CD4-positive, alpha-beta T cell treated with Interleukin-1 beta for 1 hour (primary cell): Measurements from ENCODE around the gene CA7.
"Not testable (repeated sequence)": the region's sequence is repeated elsewhere in the genome, so short reads cannot be mapped to it uniquely, and the experiment has no call there.

Experiments
- DNase-seq, 2 donors: peaks; one replicate each; pipeline ENCODE4 v3.0.0-alpha.2; 2020 to 2022

CA7 gene

GRCh38 chr16:66847533-66848067 is 3.4 kb downstream of the CA7 start:
- no peak for DNase-seq

GRCh38 chr16:66848172-66848571 is 4.0 kb downstream of the CA7 start:
- no peak for DNase-seq

GRCh38 chr16:66849021-66849420 is 4.8 kb downstream of the CA7 start:
- DNase-seq: no peak

DNA sequence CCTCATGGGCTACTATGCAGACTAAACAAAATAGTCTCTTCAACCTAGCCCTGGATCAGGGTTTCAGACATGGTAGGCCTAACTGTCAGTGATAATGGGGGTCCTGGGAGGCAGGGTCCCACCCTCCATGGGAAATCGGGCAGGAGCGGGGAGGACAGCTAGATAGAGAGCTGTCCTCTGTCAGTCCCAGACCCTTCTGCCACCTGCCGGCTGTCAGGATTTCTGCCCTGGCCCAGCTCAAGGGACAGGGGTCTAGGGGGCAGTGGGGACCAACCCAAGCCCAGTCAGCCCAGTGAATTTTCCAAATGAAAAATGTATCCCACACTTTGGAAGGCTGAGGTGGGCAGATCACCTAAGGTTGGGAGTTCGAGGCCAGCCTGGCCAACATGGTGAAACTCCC is 5.3 kb downstream of the CA7 start:
- DNase-seq: no peak

DNA sequence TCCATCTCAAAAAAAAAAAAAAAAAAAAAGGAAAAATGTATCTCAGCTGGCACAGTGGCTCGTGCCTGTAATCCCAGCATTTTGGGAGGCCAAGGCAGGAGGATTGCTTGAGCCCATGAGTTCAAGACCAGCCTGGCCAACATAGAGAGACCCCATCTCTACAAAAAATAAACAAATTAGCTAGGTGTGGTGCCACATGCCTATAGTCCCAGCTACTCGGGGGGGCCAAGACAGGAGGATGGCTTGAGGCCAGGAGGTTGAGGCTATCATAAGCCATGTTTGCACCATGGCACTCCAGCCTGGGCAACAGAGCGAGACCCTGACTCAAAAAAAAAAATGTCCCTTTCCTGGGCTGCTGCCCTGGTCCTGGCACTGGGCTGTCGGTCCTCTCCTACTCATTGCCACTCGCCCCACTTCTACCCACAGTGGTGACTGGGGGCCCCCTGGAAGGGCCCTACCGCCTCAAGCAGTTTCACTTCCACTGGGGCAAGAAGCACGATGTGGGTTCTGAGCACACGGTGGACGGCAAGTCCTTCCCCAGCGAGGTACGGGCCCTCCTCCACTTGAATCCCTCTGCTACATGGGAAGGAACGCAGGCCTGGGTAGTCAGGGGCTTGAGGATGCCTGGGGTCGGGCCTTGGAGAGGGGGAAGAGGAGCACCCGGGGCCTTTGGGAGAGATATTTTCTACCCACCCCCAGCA is 6.1 kb downstream of the CA7 start:
- DNase-seq: no peak

DNA sequence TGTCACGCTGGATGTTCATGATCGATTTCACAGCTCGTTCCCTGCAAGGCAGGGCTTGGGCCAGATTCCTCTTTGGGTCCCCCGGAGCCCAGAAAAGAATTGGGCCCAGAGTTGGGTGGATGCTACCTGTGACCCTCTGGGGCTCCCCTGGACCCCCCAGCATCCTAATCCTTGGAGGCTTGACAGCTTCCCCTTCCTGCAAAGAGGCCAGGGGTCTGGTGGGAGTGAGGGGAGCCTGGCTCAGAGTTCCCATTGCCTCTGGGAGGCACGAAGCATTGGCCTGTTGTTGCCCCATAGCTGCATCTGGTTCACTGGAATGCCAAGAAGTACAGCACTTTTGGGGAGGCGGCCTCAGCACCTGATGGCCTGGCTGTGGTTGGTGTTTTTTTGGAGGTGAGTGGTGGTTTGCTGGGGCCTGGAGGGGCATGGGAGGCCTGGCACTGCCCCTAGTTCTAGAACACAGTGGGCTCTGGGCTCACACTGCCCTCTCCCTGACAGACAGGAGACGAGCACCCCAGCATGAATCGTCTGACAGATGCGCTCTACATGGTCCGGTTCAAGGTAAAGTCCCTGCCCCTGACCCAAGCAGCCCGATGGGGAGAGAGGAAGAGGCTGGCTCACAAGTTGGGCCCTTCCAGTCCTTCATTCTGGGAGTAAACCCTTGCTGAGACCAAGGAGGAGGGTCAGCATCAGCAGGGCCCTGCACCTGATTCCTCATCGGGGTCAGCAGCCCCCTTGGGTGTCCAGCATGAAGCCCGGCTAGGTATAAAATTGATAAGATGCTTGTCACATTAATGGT is 7.2 kb downstream of the CA7 start:
- DNase-seq: no peak

DNA sequence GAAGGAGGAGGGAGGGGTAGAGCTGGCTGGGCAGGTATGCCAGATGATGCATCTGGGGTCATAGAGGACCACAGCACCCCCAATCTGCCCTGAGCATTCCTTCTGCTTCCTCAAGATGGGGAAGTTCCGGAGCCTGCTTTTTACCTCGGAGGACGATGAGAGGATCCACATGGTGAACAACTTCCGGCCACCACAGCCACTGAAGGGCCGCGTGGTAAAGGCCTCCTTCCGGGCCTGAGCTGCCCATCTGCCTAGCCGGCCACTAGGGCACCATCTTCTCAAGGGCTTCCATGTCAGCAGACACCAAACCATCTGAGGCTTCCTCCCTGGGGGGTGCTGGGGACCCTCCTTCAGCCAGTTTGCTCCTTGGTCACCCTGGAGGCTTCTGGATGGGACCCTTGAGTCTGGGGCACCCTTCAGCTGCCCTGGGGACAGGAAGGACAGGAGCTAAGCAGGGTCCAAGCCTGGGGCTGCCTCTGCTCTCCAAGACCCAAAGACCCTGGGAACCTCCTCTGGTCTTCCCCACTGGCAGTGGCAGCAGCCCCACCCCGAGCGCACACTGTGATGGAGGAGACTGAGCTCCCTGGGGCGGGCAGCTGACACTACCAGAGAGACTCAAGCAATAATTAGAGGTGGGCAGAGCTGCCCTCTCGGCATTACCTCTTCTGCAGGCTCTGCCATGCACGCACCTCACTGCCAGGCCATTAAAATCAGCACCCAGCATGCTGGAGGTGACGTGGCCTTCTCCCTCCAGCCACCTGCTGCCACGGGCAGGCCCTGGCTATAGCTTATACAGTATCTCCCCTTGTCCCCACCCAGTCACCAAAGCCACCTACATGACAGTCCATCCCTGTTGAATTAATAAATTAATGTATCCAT is 9.3 kb downstream of the CA7 start:
- no peak for DNase-seq

DNA sequence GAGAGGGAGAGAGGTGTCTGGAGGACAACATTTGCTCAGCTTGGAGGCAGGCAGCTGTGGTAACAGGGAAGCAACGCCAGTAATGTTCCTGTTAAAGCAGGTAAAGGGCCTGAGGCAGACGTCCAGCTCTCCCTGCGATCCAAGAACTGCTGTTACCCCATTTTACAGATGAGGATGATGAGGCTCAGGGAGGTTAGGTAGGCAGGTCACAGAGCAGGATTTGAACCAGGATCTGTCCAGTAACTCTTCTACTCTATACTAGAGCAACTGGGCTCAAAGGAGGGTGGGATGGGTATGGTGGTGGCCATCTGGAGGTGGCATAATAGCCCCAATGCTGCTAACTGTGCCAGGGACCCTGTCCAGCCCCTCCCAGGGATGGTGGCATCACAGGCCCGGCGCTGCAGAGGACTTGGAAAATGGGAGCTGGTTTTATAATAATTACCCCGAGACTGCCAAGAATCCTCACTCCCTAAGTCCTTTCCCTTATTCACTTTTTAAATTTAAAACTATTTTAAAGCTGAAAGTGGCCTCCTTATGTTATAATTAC is 12.0 kb downstream of the CA7 start:
- DNase-seq: no peak

DNA sequence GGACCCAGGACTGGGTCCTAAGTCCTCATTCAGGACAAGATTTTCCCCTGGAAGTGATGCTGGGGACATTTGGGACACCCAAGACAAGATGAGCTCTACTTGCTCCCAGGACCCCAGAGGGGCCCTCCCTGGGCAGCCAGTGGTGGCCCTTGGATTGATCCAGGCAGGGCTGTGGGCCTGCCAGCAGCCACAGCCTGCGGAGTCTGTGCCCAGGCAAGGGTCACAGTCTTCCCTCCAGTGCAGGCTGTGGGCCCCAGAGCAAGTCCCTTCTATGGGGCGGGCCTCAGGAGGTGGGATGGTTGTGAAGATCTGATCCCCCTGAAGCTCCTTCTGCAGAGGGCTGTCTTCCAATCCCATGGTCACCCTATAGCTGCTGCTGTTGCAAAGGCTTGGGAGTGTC is 12.6 kb downstream of the CA7 start:
- no peak for DNase-seq

GRCh38 chr16:66857437-66857836 is 13.2 kb downstream of the CA7 start:
- no peak for DNase-seq

- no peak for DNase-seq
Measured at GRCh38 chr16:66858740-66859396, 14.7 kb downstream of the CA7 start.

GRCh38 chr16:66859397-66860068 is 15.3 kb downstream of the CA7 start:
- DNase-seq: no peak

- no peak for DNase-seq
Measured at GRCh38 chr16:66862023-66862520, 17.9 kb downstream of the CA7 start.

DNA sequence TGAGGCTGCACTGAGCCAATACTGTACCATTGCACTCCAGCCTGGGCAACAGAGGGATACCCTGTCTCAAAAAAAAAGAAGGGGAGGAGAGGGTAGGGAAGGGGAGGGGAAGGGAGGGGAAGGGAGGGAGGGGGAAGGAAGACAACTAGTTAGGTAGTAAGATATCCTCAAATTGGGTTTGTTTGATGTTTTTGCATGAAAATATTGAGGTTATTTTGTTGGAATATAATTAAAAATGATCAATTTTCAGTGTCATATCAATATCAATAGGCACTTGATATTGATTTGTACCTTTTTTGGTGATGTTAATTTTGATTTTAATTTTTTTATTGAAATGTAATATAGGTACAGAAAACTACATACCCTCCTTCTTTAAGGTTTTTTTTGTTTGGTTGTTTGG is 19.5 kb downstream of the CA7 start:
- DNase-seq: no peak

DNA sequence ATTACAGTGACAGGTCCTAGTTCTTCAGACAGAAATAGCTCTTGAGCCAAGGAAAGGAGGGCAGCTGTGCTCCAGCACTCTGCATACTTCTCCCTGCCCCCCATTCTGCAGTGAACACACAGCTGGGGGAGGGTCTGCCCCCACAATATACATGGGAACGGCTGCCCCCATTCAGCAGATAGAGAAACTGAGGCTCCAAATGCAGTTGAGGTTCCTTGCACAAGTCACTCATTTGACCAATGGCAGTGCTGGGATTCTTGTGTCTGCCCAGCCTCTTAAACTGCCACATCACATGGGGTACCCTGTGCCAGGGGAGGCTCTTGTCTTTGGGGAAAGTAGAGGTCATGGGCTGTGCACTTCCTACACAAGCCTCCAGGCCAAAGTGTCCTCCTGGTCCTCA is 25.2 kb downstream of the CA7 start:
- no peak for DNase-seq

- not testable (repeated sequence) for DNase-seq
Measured at GRCh38 chr16:66871363-66871762, 27.1 kb downstream of the CA7 start.

DNA sequence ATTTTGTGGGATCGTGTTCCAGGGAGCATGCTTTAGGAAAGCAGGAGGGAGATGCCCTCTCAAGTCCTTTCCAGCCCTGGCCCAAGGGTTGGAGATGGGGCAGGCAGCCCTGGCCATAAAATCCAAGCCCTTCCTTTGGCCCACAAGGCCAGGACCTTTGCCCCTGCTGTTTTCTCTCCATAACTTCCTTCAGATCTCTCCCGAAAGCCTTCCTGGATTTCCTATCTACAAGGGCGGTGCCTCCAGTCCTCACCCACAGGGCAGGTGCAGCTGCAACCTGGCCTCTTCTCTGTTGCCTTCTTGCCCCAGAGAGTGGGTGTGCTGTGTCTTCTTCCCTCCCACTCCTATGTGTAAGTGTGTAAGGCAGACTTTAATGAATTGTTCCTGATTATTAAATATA is 27.6 kb downstream of the CA7 start:
- DNase-seq: no peak

GRCh38 chr16:66872559-66872942 is 28.3 kb downstream of the CA7 start:
- no peak for DNase-seq

- peak; percentile 87 to 92 for DNase-seq
Measured at GRCh38 chr16:66872943-66873684, 28.9 kb downstream of the CA7 start.

DNA sequence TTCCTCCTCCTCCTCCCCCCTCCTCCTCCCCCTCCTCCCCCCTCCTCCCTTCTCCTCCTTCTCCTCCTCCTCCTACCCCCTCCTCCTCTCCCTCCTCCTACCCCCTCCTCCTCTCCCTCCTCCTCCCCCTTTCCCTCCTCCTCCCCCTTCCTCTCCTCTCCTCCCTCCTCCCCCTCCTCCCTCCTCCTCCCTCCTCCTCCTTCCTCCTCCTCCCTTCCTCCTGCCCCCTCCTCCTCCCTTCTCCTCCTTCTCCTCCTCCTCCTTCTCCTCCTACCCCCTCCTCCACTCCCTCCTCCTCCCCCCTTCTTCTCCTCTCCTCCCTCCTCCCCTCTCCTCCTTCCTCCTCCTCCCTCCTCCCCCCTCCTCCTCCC is 29.5 kb downstream of the CA7 start:
- DNase-seq: no peak
